Keratinocyte (primary cell): ENCODE data around the gene FSIP1. TPM values are rescaled to one million over a fixed set of nuclear protein-coding genes. Genes with fewer than 3 reads are reported as not detected.

Experiments used
- DNase-seq: peaks from one replicate; pipeline ENCODE4 v3.0.0-alpha.2; 2011; ENCODE audit warnings: low read depth, missing footprints, low spot score
- FAIRE-seq: peaks from 2 replicates; lab custom pipeline; 2011; peaks lifted over from hg19 to GRCh38; lab: Jason Lieb, UNC
- H2AFZ ChIP-seq: 2 replicates; pipeline ENCODE4 v1.6.0; 2012; ENCODE audit warnings: low read length, control low read depth, inconsistent platforms; ENCODE audit not compliant: control insufficient read depth
- H3K27ac ChIP-seq: 2 replicates; pipeline ENCODE4 v1.5.1; 2011; ENCODE audit warnings: low read length; ENCODE audit not compliant: control insufficient read depth, insufficient read depth
- H3K27me3 ChIP-seq: 3 replicates; pipeline ENCODE4 v1.6.0; 2011; ENCODE audit warnings: low read length; ENCODE audit not compliant: control insufficient read depth, insufficient read depth; ENCODE audit errors: extremely low read depth
- H3K36me3 ChIP-seq, 2 experiments: 2 replicates in 1 of 2; 3 replicates in 1 of 2; pipeline ENCODE4 v1.5.1; 2011; ENCODE audit warnings: low read length in 2 of 2, mild to moderate bottlenecking in 1 of 2; ENCODE audit not compliant: control insufficient read depth in 2 of 2, insufficient read depth in 2 of 2; ENCODE audit errors: extremely low read depth in 1 of 2
- H3K4me1 ChIP-seq: 3 replicates; pipeline ENCODE4 v1.5.1; 2011; ENCODE audit warnings: low read length; ENCODE audit not compliant: control insufficient read depth, insufficient read depth; ENCODE audit errors: extremely low read depth
- H3K4me2 ChIP-seq: 3 replicates; pipeline ENCODE4 v1.6.0; 2011; ENCODE audit warnings: low read depth, low read length; ENCODE audit not compliant: control insufficient read depth, insufficient read depth; ENCODE audit errors: extremely low read depth
- H3K4me3 ChIP-seq, 3 experiments: fragments of 200-600 bp in 1 of 3; sonication (generic) in 1 of 3; 2 replicates in 2 of 3; 3 replicates in 1 of 3; pipeline ENCODE4 v1.5.1; 2011 to 2016; ENCODE audit warnings: low read length in 3 of 3, mild to moderate bottlenecking in 3 of 3, control low read depth in 2 of 3, inconsistent platforms in 1 of 3, low read depth in 1 of 3, mixed read lengths in 1 of 3, mixed run types in 1 of 3, moderate library complexity in 1 of 3; ENCODE audit not compliant: control insufficient read depth in 2 of 3, insufficient read depth in 2 of 3; ENCODE audit errors: extremely low read depth in 1 of 3
- H3K79me2 ChIP-seq: 2 replicates; pipeline ENCODE4 v1.6.0; 2012; ENCODE audit warnings: low read length; ENCODE audit not compliant: control insufficient read depth, insufficient read depth
- H3K9ac ChIP-seq: 3 replicates; pipeline ENCODE4 v1.6.0; 2011; ENCODE audit warnings: low read length; ENCODE audit not compliant: control insufficient read depth, insufficient read depth; ENCODE audit errors: extremely low read depth
- H3K9me1 ChIP-seq: 3 replicates; pipeline ENCODE4 v1.6.0; 2011; ENCODE audit warnings: low read length; ENCODE audit not compliant: control insufficient read depth, insufficient read depth; ENCODE audit errors: extremely low read depth
- H3K9me3 ChIP-seq: 2 replicates; pipeline ENCODE4 v1.5.1; 2012; ENCODE audit warnings: low read depth, low read length; ENCODE audit not compliant: control insufficient read depth
- H4K20me1 ChIP-seq: 3 replicates; pipeline ENCODE4 v1.6.0; 2011; ENCODE audit warnings: low read length; ENCODE audit not compliant: control insufficient read depth, insufficient read depth; ENCODE audit errors: extremely low read depth
- CTCF ChIP-seq, 3 experiments: IDR thresholded peaks in 1 of 3; conservative IDR thresholded peaks in 1 of 3; optimal IDR thresholded peaks in 1 of 3; 2 replicates in 2 of 3; 3 replicates in 1 of 3; pipeline versions ENCODE3 to v1.5.1; 2011; ENCODE audit warnings: low read length in 3 of 3, mild to moderate bottlenecking in 3 of 3, moderate library complexity in 2 of 3, control low read depth in 1 of 3, inconsistent platforms in 1 of 3; ENCODE audit not compliant: insufficient read depth in 2 of 3; ENCODE audit errors: extremely low read depth in 1 of 3
- EZH2 ChIP-seq: IDR thresholded peaks from one replicate; pipeline ENCODE4 v1.6.1; 2012; ENCODE audit warnings: inconsistent platforms, mild to moderate bottlenecking, low read length, moderate library complexity
- dilution Hi-C: fragments of 300-500 bp; cut with MboI; formaldehyde crosslinking; loops from one replicate; pipeline ENCODE4 v1.7.0; 2020; ENCODE audit warnings: low sequenced_read_pairs; ENCODE audit not compliant: extremely low pct_ligation_motif_present
- polyA plus RNA-seq, 5 experiments: library from polyadenylated mRNA; depleted of rRNA in 3 of 5; stranded (reverse) in 3 of 5; stranded (forward) in 1 of 5; unstranded in 1 of 5; fragments of >200 nt; gene quantifications; 1 replicate in 1 of 5; 2 replicates in 3 of 5; 3 replicates in 1 of 5; pipeline versions ENCODE4 v1.2.1 to v1.2.3, GENCODE V29; 2011 to 2012; ENCODE audit warnings: missing spikeins in 2 of 5, low read depth in 1 of 5, low replicate concordance in 1 of 5

Gene FSIP1
- polyA plus RNA-seq, 1 donor (not counting 4 experiments of a cell fraction or from before 2014, with no cell fraction given) = 1.5 TPM

GRCh38 chr15:39701988-39702387, 80.7 kb downstream of the FSIP1 start:
- TF ChIP-seq EZH2 (no peak), CTCF (optimal IDR thresholded peaks at IDR 0.05 in 1 of 3, IDR thresholded peaks at IDR 0.05 in 1 of 3, conservative IDR thresholded peaks at IDR 0.05 in 1 of 3; ENCODE audit: extremely low read depth in 1 of 3, insufficient read depth in 2 of 3, low read length in 3 of 3) (no peak)
- dilution Hi-C loops = loop anchor here (5.0 kb wide), 1 partner anchor 55 kb away; no protein-coding TSS in a partner anchor

GRCh38 chr15:39700375-39700700, 82.3 kb downstream of the FSIP1 start:
- Histone ChIP-seq H3K36me3 (no peaks in the 10 kb centered on the region), H3K9me1 (no peaks in the 10 kb centered on the region), H3K9me3 (no peaks in the 10 kb centered on the region), H3K79me2 (no peaks in the 10 kb centered on the region), H3K27ac (no peak overlapping the region), H2AFZ (no peak overlapping the region), H4K20me1 (no peaks in the 10 kb centered on the region), H3K9ac (no peak overlapping the region), H3K4me2 (no peak overlapping the region), H3K27me3 (no peaks in the 10 kb centered on the region), H3K4me1 (no peaks in the 10 kb centered on the region), H3K4me3 (no peak overlapping the region)
- no peak for DNase-seq
- FAIRE-seq = no peak
- dilution Hi-C loops = loop anchor here (5.0 kb wide), 1 partner anchor 57 kb away; no protein-coding TSS in a partner anchor
- TF ChIP-seq CTCF (optimal IDR thresholded peaks at IDR 0.05 in 1 of 3, IDR thresholded peaks at IDR 0.05 in 1 of 3, conservative IDR thresholded peaks at IDR 0.05 in 1 of 3; ENCODE audit: extremely low read depth in 1 of 3, insufficient read depth in 2 of 3, low read length in 3 of 3) = no peak
- TF ChIP-seq EZH2 = no peak

More at GRCh38 chr15:39701988-39702387, 80.7 kb downstream of the FSIP1 start:
- Histone ChIP-seq H3K27ac (no peak overlapping the region), H3K4me2 (no peak overlapping the region), H4K20me1 (no peaks in the 10 kb centered on the region), H3K79me2 (no peaks in the 10 kb centered on the region), H3K9me1 (no peaks in the 10 kb centered on the region), H3K4me3 (no peak overlapping the region), H3K4me1 (no peaks in the 10 kb centered on the region), H3K9ac (no peak overlapping the region), H3K9me3 (no peaks in the 10 kb centered on the region), H2AFZ (no peak overlapping the region), H3K36me3 (no peaks in the 10 kb centered on the region), H3K27me3 (no peaks in the 10 kb centered on the region)
- FAIRE-seq (no peak), DNase-seq (no peak)
